NCI-H748 (cell line): ENCODE data around the gene ERC2.
A peak's percentile ranks its signal among the peaks of the same experiment; 100 is the strongest.

Source experiments
- DNase-seq: peaks from one replicate; lab custom pipeline; 2025; ENCODE audit not compliant: unreplicated experiment; lab: John Stamatoyannopoulos, UW

Gene ERC2

GRCh38 chr3:55633333-55633732, 834.9 kb downstream of the ERC2 start:
- DNase-seq = no peak

DNA sequence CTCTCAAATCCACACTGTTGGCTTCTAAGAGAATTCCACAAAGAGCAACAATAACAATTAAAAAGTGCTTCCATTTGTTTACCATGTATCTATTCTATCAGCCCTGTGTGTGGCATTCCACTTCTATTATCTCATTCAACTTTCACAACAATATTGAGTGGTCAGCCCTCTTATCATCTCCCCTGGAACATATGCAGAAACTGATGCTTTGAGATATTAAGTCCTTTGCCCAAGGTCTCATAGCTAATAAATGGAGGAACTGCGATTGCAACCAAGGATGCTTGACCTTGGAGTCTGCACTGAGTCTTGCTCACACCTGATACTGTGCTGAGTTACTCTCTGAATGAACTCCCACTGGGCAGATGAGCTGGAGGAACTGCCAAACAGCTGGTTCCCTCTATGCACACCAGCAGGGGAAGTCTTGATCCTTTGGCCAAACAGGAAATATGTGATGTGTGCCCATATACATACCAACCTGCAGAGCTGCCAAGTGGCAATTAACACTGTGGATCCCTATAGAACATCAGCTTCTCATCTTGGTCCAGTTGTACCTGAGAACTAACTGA, 836.4 kb downstream of the ERC2 start:
- peak; percentile 21 for DNase-seq

DNA sequence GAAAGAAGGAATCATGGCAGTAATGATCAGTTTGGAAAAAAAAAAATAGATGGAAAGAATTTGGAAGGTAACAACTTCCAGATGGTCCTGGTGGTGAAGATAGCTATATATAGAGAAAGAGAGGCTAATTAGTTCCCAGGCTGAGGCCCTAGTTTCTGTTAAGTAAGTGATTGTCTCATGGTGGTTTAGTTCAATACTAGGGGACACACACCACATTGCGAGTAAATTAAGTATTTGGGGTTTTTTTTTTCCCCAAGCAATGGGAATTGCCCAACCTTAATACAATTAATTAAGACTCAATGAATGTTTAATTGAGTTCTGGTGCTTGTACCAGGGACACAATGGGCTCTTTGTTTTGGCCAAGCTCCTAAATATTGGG, 837.4 kb downstream of the ERC2 start:
- DNase-seq = no peak

- no peak for DNase-seq
These were observed 837.9 kb downstream of the ERC2 start for GRCh38 chr3:55630280-55630920.

DNA sequence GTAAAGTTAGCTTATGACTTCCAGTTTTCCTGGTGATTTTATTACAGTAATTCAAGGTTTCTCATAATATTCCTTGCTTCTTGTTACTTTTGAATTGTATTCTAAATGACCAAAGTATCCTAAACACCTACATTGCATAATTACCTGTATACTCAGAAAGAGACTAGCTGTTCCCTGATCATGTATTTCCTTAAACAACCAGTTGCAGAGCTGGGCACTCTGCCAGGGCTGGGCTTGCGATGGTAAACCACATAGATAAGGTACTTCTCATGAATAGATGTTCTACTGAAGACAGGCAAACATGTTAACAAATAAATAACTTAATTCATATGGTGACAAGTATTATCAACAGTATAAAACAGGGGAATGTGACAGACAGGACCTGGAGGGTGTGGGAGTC, 838.8 kb downstream of the ERC2 start:
- DNase-seq = peak; percentile 67

DNA sequence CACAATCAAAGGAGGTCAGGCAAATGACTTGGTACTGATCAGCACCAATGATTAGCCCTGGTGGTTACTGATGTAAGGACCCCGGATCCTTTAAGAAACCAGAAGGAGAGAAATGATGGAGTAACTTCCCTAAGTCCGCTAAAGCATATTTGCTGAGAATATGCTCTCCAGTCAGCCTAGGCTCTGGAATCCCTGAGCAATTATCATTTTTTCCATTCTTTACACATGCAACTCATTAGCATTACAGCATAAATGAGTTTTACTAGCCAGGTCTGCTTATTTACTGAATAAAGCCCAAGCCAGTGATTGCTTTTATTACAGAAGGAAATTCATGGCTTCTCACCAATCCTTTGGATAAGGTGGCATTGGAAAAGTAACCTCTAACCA, 842.0 kb downstream of the ERC2 start:
- no peak for DNase-seq

DNA sequence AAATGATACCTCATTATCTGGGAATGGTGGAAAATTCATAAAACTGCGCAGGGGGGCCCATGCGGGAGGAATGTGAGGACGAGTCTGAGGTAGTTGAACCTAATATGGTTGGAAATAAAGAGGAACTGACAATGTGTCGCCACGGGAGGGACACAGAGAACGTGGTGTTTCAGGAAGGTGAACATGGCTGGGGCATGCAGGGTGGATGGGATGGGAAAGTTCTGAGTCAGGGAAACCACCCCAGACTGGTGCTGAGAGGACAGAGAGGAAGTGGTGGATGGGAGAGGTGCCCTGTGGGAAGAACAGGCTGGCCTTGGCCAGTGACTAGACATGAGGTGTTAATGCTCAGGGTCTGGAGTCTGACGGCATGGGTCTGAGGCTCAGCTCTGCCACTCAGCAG, 844.0 kb downstream of the ERC2 start:
- no peak for DNase-seq

- DNase-seq = no peak
These were observed 844.5 kb downstream of the ERC2 start for GRCh38 chr3:55623786-55624185.

DNA sequence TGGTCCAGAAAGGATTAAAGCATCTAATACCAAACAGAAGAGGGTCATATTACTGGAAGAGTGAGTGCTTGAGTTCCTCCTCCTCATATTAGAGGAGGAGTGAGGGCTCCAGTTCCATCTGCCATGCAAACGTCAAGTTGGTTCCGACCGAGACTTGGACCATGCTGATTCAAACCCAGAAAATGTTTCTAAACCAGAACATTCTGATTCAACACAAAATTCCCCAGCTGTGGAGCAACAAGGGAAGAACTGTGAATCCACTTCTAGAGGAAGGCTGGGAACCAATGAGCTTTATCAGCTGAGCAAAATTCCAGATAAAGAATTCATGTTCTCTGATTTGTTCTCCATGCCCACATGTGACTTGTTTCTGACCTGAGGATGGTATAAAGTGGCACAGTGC, 845.5 kb downstream of the ERC2 start:
- no peak for DNase-seq

GRCh38 chr3:55622116-55622515, 846.2 kb downstream of the ERC2 start:
- DNase-seq = no peak

GRCh38 chr3:55621648-55622047, 846.6 kb downstream of the ERC2 start:
- DNase-seq = no peak

DNA sequence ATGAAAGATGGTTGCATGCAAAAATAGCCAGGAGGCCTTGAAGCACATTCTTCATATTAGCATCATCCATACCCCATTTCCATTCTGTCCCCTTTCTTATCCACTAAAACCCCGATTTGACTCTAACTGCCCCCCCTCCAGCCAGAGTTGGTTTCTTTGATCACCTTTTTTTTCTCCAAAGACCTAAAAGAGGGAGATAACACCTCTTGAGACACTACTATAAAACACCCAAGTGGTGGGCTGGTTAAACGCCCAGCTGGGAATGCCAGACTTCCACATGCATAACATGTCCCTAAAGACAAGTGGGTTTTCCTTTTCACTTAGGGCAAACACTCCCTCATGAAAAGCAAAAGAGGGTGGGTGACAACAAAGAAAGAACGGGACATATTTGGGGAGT, 847.2 kb downstream of the ERC2 start:
- no peak for DNase-seq

DNA sequence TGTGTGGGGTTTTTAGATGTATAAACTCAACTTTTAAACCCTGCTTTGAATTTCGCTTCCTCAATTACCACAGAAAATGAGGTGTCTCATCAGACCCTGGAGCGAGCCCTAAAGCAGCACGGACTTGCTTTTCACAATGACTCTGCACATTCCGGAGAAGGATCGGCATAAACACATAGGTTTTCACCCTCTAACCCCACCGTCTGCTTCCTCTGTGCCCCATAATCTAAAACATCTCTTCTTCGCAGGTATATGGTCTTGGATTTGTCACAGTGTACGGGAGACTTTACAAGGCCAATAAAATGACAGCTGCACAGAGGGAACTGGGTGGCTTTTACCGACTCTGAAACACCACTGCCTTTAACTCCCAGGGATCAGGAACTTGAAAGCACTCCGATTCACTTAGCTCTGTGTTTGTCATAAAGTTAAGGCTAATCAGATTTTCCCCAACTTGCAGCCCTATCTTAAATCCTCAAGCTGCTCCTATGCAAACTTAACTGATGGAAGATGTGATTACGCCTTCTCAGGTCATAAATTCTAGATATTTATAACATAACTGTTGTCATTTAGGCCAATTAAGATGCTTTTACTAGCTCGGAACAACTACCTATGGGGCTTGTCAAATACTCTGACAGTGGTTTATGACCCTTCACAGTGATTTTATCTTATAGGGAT, 847.8 kb downstream of the ERC2 start:
- DNase-seq = no peak

DNA sequence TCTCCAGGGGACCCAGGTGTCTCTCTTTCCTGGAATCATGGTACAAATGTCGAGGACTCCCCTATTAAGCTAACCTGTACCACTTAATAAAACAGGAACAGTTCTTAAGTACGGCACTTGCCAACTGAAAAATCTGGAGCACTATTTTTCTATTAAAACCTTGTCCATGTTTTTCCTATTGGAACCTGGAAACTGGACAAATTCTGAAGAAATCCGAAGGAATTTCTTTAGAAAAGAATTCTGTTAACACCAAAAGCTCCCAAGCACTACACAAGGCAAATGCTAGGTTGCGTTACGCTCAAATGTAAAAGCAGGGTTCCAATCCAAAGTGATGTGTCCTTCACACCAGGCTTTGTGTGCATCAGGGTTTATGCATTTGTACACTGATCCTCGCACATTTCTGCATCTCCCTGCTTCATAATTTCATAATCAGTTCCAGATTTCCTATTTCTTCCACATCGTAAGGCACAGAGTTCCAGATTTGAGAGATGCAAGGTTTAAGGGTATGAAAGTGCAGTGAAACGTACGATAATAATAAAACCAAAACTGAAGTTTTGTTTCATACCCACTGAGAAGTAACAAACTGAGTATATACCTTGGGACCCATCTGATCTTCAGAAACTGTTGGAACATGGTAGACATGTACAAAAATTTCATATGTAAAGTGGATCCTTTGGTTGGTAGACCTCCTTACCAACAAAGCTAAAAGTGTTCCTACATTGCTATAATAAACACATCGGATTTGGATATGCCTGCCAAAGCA, 849.0 kb downstream of the ERC2 start:
- DNase-seq = no peak

GRCh38 chr3:55617385-55617784, 850.9 kb downstream of the ERC2 start:
- DNase-seq = no peak

- DNase-seq = no peak
These were observed 851.5 kb downstream of the ERC2 start for GRCh38 chr3:55616803-55617202.

DNA sequence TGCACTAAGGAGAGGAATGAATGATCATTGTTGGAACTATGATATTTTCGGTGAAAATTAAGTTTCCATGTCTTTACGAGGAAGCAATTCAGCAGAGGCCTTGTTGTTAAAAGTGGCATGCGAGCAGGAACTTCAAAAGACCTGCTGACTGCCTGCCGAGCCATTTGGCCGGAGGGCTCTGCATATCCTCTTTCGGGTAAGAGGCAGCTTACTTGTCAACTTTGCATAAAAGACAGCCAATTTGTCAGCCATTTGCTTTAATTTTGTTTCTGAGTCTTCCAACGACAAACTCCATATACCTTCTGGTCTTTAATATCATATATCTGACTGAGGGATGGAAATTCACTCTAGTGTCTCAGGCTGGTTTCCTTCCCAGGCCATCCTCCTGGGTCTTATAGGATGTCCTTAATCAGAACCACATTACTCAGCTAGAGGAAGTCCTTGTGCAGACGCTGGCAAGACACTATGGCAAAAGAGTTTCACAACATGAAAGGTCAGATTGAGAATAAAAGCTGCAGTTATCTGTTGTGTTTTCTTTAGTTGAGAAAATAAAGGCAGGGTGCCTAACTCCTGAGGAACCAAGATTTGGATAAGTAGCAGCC, 852.5 kb downstream of the ERC2 start:
- DNase-seq = no peak

- DNase-seq = no peak
These were observed 853.1 kb downstream of the ERC2 start for GRCh38 chr3:55615039-55615693.

GRCh38 chr3:55611121-55611520, 857.1 kb downstream of the ERC2 start:
- DNase-seq = no peak

DNA sequence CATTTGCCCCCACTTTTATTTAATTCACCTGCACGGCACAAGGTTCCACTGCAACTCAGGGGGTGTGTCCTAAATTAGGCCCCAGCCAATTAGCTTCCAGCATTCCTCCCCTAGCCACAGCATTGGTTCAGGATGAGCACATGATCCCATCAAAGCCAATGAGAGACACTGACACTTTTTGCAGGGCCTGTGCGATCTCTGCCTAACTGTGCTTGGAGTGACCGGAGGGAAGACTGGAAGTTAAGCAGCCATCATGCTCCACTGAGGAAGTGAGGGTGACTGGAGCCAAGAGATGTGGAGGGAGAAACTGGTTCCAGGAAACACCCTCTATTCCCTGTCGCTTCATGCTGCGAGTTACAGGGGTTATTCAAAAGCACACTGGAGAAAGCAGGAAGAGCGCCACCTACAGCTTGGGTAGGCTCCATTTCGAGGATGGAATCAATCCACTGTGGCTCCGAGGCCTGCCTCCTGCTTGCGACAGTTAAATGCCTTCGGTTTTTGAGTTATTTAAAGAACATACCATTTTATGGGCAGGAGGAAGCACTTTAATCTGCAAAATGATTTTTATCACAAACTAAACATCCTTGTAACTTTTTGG, 858.9 kb downstream of the ERC2 start:
- DNase-seq = peak; percentile 30
